ENCODE results near the gene CACNG4.

DNA sequence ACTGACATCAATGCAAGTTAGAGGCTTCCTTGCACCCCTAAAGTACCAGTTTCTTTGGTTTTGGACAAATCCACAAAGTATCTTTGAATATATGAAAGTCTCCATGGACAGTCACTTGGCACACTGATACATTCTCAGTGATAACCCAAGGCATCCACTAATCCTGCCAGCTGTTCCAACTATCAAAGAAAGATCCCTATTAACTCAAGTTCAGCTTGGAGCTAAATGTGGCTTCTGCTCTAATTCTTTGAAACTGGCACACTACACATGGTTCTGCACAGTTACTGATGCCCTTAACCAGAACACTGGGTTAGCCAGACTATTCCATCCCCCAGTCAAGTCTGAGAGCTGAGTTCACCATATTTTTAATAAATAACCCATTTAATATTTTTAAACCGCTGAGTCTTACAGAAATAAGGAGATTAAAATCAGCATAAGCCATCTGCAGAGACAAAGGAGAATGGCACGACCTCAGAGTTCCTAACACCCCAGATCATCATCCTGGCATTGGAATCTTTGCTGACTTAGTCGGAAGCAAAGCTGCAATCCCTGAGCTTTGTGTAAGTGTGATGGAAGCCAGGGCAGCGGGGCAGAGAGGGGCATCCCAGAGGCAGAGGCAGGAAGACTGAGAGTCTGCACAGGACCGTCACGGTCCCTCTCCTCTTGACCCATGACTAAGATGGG lies 86.1 kb downstream of the CACNG4 start:
- TF ChIP-seq, protein P1, sequence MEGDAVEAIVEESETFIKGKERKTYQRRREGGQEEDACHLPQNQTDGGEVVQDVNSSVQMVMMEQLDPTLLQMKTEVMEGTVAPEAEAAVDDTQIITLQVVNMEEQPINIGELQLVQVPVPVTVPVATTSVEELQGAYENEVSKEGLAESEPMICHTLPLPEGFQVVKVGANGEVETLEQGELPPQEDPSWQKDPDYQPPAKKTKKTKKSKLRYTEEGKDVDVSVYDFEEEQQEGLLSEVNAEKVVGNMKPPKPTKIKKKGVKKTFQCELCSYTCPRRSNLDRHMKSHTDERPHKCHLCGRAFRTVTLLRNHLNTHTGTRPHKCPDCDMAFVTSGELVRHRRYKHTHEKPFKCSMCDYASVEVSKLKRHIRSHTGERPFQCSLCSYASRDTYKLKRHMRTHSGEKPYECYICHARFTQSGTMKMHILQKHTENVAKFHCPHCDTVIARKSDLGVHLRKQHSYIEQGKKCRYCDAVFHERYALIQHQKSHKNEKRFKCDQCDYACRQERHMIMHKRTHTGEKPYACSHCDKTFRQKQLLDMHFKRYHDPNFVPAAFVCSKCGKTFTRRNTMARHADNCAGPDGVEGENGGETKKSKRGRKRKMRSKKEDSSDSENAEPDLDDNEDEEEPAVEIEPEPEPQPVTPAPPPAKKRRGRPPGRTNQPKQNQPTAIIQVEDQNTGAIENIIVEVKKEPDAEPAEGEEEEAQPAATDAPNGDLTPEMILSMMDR (conservative IDR thresholded peaks at IDR 0.05) = no peak
- TF ChIP-seq EZH2 (IDR thresholded peaks at IDR 0.05; ENCODE audit: low read depth) = no peak

All from PC-9 (cell line).